ENCODE data around the gene BEST1. TPM values are rescaled to one million over a fixed set of nuclear protein-coding genes. Genes with fewer than 3 reads are reported as not detected.
"Not testable (repeated sequence)": the region's sequence is repeated elsewhere in the genome, so short reads cannot be mapped to it uniquely, and the experiment has no call there.

Gene BEST1
- polyA plus RNA-seq, 1 donor = 2.5 TPM

DNA sequence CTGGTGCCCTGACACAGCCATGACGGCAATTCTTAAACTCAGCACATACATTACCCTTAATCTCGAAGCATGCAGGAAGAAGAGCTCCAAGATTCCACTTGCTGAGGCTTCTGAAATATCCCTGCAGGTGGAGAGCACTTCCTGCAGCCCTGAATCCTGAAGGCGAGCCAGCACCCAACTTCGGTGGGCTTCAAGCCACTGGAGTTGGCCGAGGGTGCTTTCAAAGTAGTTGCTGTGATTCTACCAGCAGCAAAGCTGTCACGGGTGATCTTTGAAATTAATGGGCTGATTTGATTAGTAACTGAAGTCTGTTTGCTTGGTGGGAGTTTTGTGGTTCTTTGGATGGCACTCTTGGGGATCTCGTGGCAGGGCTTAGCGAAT is 26.3 kb downstream of the BEST1 start:
- no peak for DNase-seq (ENCODE audit: low read depth)

DNA sequence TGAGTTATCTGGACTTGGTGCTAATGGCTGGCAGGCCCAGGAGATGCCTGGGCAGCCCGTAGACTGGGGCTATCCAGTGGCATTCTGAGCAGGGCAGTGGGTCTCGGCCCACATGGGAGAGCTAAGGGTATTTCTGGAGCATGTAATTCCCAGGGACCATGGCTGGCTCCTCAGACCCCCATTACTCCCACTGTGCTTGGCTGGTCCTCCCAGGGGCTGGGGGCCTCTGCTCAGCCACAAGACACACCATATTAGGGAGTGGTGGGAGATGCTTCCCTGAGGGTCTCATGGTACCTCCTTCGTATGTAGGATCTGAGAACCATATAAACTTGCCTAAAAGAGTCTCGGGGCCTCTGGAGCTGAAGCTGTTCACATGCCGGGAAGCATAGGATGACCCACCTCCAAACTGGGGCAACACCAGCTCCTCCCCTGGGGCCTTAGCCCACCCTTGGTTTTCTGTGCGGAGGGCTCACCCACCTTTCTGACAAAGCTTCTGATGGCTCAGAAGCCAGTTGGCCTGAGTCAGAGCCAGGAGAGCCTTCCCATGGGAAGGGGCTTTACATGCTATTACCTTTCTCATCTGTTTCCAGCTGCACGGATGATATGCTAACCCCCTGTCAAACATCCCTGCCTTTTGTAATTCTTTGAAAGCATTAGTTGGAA is 26.8 kb downstream of the BEST1 start:
- no peak for DNase-seq (ENCODE audit: low read depth)

DNA sequence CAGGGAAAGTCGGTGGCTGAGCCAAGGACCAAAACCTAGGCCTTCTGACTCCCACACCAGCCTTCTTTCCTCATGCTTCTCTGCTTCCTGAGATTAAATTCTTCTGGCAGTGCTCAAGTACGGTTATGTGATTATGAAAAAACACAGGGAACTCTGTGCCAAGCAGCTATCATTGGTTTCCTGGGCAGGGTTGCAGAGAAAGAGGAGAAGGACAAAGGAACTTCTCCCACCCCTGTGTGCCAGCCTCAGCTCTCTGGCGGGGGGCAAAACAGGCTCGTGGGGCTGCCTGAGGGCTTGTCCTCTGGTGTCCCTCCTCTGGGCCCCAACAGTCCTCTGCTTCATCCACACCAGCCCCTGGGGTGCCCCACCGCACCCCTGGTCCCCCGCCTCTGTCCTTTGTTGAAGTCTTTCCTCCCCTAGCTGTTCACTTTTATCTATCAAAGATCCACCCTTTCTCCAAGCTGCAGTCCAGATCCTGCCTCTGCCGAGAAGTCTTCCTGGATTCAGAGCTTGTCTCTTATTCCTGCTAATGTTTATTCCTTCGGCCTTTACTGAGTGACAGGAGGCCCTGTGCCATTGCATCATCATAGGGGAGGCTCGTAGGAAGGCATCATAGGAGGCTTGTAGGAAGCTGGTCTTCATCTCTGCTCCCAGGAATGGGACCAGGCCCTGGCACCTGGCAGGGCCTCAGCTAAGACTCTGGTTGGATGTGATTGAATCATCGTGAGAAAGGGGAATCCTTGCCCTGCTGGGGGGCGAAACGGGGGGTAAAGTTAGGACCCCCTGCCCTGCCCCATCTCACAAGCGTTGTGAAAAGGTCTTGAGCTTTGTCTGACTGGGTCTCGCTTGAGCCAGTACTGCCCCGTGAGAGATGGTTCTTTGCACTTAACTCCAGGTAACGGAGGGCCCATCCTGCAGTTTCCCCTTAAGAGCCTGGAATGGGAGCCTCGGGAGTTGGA is 28.8 kb downstream of the BEST1 start:
- no peak for DNase-seq (ENCODE audit: low read depth)

DNA sequence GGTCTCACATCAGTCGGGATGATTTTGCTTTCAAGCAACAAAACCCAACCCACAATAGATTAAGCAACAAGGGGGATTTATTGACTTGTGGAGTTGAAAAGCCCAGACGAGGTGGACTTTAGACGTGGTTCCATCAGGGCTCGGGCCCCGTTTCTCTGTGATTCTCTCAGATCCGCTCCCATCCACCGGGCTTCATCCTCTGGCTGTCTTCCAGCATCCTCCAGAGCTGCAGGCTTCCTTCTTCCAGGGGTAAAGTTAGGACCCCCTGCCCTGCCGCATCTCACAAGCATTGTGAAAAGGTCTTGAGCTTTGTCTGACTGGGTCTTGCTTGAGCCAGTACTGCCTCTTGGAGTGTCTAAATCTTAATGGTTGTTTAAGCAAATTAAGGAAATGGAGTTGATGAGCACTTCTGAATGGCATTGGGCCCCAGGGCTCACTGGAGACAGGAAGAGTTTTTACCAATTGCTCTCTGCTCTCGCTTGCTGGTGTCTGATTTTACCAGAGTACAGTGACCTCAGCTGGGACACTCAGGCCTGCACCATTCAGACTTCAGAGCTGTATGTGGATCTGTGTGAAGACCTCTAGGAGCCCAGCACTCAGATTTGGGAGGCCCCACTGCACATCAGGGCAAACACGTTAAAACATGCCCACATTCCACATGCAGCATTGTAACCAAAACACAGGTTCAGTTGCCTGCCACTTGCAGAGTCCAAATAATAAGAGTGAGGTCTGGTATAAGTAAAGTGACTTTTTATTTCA is 30.8 kb downstream of the BEST1 start:
- no peak for DNase-seq (ENCODE audit: low read depth)

DNA sequence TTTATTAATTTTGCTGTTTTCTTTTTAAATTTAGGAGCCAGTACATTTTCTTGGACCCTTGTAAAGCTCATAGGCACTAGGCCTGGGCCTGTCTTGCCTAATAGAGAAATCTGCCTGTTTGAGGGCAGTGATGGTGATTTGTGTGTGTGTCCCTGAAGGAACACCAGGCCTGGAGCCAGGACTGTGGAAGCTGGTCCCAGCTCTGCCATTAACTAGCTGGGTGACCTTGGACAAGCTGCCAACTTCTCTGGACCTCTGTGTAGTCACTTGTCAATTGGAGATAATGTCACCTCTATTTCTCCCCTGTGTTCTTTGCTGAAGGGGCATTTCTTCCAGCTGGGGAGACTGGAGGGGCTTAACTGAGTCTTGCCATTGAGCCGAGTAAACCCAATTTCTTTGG is 33.3 kb downstream of the BEST1 start:
- no peak for DNase-seq (ENCODE audit: low read depth)

DNA sequence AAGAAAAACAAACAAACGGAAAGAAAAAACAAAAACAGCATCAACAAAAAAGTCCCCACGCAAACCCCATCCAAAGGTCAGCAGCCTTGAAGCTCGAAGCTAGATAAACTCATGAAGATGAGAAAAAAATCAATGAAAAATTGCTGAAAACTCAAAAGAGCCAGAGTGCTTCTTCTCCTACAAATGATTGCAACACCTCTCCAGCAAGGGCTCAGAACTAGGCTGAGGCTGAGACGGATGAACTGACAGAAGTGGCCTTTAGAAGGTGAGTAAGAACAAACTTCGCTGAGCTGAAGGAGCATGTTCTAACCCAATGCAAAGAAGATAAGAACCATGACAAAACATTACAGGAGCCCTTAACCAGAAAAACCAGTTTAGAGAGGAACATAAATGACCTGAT is 35.7 kb downstream of the BEST1 start:
- no peak for DNase-seq (ENCODE audit: low read depth)

DNA sequence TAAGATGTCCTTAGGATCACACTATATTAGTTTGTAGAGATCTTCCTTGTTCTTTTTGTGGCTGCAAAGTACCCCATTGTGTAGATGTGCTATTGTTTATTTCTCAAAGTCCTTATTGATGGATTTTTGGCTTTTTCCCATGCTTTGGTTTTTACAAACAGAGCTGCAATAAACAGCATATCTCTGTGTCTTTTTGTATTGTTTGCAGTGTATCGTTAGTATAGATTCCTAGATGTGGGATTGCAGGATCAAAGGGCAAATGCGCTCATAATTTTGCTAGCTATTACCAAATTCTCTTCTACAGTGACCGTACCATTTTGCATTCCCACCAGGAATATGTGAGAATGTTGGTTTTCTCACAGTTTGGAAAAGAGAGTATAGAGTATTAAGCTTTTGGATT is 44.8 kb downstream of the BEST1 start:
- no peak for DNase-seq (ENCODE audit: low read depth)

DNA sequence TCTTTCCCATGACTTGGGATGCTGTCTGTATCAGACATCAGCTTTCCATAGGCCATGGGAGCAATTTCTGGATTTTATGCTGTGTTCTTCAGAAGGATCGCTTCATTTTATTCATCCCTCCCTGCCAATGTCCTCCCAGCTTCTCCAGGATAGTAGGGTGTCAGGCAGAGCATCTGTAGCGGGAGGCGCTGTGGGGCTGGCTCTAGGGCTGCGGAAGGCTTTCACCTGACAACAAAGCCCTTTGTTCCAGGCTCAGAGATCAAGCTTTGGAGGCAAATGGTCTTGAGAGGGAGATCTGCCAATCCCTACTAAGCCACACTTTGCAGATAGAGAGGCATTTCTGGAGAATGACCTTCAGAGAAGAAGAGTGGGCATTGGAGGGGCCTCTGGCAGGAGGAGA is 46.8 kb downstream of the BEST1 start:
- DNase-seq (ENCODE audit: low read depth) = no peak

DNA sequence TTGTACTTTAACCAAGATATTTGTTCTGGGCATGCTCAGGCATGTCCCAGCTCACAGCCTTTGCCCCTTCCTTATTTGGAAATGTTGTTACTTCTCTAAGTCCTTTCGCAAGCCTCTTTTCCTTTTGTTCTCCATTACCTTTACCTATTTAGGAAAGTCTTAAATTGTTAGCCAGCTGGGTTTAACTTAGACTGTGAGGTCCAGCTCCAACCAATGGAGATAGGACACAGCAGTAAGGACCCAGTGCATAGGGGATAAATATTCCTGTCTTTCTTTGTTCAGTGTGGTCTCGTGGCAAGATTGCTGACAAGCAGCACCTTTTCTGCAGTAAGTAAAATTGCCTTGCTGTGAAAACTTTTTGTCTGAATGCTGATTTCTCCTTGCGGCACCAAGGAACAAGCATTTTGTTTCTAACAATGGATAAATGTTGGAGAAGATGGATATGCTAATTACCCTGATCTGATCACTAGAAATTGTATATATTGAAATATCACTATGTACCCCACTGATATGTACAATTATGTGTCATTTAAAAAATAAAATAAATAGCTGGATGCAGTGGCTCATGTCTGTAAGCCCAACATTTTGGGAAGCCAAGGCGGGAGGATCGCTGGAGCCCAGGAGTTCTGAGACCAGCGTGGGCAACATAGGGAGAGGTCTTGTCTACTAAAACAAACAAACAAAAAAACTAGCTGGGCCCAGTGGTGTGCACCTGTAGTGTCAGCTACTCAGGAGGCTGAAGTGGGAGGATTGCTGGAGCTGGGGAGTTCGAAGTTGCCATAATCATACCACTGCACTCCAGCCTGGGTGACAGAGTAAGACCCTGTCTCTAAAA is 49.2 kb downstream of the BEST1 start:
- DNase-seq (ENCODE audit: low read depth) = no peak

DNA sequence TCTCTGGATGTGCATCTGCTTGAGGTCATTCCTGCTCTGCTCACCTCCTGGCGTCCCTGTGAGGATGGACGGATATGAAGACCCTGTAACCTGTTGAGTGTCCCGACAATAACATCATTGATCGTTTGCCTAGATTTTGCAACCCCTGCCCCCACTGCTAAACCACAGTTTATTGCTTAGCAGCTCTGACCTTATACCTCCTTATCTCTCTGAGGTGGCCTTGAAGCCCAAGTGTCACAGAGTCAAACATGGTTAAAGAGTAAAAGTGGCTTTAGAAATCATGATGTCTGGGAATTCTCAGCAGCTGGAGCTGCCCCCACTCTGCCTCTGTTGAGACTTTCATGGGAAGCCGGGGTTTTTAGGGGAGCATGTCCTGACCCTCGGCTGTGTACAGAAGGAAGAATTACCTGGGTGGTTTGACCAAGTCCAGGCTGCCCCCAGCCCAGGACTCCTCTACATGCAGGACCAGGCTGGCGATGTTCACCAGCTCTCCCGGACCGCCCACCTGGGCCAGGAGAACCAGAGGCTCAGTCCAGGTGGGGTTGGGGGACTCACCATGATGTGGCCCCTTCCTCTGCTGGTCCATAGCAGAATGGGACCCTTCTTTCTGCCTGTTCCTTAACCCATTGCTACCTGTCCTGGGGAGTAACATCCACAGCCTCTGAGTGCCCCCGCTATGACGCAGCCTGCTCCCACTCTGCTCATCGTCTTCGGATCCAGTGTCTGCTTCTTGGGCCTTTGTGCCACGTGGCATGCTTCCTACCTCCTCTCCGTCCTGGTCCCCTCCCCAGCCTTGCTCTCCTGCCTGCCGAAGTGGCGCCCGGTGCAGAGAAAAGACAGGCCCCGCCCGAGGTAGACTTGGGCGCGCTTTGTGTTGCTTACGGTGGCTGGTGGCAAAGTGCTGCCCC is 50.6 kb downstream of the BEST1 start:
- DNase-seq (ENCODE audit: low read depth) = no peak

DNA sequence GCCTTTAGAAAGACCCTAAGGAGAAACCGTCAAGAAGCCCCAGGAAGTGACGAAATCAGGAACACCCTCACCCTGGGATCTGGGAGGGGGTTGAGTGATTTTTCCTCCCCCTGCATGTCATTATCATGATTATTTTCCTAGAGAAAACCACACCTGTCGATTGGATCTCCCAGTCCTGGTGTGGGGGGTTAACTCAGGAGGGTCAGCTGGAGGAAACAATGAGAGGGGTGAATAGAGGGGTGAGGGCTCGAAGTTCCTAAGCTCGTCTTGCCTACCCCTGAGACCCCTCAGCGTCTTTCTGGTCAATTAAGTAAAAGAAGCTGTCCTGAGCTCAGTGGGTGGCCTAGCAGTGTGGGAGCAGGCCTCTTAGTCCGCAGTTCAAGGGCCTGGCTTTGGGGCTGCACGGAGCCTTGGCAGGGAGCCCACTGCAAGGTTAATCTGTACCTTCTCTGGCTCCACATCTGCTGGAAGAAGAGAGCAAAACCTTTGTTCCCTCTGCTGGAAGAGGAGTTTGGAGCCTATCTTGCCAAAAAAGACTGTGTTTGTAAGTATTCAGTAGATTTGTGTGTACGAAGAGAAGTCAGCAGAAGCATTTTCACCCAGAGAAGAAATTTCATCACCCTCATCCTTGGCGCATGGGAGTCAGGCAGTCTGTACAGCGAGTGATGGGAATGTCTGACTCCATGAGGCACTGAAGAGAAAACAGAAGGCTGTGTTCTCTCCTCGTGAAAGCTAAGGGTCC is 51.5 kb downstream of the BEST1 start:
- DNase-seq (ENCODE audit: low read depth) = no peak

DNA sequence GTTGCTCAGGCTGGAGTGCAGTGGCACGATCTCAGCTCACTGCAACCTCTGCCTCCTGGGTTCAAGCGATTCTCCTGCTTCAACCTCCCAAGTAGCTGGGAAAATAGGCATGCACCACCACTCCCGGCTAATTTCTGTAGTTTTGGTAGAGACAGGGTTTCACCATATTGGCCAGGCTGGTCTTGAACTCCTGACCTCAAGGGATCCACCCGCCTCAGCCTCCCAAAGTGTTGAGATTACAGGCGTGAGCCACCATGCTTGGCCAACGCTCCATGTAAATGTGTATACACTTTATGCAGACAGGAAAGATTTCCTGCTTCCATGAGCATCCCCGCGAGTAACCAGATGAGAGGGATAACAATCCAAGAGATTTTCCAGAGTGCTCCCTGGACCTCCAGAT is 52.1 kb downstream of the BEST1 start:
- DNase-seq (ENCODE audit: low read depth) = not testable (repeated sequence)

DNA sequence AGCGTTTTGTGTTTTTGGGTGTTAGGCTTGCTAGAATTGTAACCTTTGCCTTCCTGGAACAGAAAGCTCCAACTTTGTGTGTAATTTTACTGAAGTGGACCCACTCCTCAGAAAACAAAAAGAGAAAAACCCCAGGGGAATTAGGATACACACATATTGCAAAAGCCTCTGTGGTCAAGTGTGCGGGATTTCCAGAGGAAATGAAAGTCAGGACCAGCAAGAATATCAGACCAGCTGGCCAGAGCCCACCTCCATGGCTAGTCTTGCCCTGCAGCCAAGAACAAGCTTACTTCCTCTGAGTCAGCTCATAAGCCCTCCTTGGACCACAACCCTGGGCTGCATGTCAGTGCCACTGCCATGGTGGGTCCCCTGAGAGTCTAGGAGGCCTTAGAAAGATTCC is 54.3 kb downstream of the BEST1 start:
- no peak for DNase-seq (ENCODE audit: low read depth)

DNA sequence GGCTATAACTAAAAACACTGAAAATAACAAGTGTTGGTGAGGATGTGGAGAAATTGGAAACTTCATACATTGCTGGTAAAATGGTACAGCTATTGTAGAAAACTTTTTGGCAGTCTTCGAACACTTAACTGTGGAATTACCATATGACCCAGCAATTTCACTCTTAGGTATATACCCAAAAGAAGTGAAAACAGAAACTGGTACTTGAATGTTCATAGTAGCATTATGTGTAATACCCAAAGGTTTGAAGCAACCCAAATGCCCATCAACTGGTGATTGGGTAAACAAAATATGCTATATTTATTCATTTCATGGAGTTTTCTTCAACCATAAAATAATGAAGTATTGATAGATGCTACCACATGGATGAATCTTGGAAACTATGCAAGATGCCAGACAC is 58.0 kb downstream of the BEST1 start:
- DNase-seq (ENCODE audit: low read depth) = no peak

DNA sequence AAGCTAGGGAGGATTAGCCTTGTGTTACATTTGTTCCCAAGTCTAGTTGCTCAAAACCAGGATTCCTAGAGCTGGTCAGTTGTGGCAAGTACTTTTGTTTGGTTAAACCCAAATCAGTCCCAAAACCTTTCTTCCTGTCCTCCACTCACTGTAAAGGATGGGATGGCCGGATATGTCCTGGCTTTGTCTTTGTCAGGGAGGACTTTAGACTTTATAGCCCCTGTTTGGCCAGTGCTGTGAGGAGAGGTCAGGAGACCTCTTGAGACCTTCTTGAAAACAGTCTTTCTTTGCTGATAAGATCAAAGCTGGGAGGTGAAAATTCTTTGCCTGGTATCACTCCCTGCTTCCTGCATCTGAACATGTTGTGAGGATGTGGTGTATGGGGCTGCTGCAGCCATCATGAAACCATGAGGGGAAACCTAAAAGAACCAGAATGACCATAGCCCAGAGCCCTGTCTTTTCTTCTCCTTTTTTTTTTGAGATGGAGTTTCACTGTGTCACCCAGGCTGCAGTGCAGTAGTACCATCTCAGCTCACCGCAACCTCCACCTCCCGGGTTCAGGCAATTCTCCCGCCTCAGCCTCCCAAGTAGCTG is 60.9 kb downstream of the BEST1 start:
- DNase-seq (ENCODE audit: low read depth) = no peak

DNA sequence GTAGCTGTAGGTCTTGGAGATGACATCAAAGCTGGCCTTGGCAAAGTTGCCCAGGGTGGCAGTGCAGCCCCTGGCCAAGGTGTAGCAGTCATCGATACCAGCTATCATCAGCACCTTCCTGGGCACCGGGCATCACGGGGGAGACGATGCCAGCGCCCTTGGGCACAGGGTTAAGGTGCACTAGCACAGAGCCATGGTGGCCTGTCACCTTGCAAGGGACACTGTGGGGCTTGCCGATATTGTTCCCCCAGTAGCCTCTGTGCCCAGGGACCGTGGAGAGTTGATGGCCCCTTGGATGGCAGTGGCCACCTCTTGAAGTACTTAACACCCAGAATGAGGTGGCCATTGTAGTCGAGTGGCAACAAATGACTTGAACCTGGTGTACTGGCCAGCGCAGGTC is 61.7 kb downstream of the BEST1 start:
- no peak for DNase-seq (ENCODE audit: low read depth)

DNA sequence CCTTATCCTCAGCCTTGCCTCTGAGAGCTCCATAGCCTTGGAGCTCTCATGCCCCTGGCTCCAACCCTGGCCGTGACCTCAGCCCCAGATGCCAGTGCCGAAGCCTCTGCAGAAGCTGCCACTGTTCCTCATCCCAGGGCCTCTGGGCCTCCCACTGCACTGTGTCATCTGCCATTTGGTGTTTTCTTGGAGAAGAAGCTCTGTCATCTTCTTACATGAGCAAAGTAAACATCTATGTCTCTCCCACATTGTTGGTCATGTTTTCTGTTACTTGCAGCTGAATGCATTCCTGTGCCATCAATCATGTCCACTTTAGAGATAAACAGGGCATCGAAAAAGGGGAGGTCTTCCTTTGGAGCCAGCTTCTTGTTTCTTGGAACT is 62.3 kb downstream of the BEST1 start:
- no peak for DNase-seq (ENCODE audit: low read depth)

DNA sequence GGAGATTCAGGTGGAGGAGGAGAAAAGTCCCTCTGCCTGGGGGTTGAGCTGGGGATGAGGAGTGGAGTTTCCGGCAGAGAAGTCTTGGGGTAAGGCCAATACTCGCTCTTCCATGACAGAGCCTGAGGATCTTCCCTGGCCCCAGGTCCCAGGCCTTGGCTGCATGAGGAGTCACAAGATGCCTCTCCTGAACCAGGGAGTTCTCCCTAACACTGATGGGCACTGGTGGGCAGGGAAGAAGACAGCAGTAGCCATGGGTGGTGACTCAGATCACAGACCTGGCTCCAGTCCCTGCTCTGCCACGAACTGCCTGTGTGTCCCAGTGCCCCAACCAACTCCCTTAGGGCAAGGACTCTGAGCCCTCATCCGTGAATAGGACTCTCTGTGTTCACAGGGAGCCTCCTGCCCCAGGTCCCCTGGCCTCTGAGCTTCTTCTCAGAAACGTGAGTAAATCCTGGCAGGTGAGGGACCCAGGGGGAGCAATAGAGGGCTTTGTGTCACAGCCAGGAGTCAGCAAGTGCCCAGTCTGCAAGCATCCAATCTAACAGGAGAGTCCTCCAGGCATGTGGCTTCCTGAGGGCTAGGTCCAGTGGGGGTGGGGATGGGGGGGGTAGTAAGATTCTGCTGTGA is 62.8 kb downstream of the BEST1 start:
- no peak for DNase-seq (ENCODE audit: low read depth)

All from forelimb muscle (tissue), 1 donor.